ENCODE results near the gene FRYL. TPM values are rescaled to one million over a fixed set of nuclear protein-coding genes. Genes with fewer than 3 reads are reported as not detected.
"Not testable (repeated sequence)": the region's sequence is repeated elsewhere in the genome, so short reads cannot be mapped to it uniquely, and the experiment has no call there.

The FRYL gene
- polyA plus RNA-seq, 5 donors, result 27.5 to 58.8 (median 49.7) TPM

DNA sequence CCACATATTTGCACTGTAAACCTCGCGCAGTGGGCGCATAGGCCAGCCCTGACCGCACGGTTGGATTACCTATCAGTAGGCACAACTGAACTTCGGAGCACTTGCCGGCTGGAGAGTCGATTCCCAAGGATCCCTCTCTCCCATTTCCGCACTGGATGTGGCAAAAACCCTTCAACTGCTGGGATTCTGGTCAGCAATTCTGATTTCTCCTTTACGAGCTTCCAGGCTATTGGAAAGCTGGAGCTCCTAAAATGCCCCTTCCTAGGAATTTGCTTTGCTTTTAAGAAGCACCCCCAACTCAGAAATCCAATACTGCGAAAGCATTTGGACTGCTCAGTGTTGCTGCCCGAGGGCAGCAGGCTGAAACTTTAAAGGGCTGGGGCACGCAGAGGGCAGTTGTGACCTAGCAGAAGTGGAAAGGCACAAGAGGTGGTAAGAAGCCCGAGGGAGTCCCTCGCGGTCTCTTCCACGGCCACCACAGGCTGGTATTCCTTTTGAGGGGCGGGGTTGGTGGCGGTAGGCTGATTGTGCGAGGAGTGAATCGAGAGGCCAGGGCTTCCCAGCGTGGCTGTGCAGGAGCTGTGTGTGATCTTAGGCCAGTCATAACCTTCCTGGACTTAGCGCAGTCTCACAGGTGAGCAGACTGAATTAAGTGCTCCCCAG is 288.4 kb downstream of the FRYL start:
- no peak for DNase-seq

DNA sequence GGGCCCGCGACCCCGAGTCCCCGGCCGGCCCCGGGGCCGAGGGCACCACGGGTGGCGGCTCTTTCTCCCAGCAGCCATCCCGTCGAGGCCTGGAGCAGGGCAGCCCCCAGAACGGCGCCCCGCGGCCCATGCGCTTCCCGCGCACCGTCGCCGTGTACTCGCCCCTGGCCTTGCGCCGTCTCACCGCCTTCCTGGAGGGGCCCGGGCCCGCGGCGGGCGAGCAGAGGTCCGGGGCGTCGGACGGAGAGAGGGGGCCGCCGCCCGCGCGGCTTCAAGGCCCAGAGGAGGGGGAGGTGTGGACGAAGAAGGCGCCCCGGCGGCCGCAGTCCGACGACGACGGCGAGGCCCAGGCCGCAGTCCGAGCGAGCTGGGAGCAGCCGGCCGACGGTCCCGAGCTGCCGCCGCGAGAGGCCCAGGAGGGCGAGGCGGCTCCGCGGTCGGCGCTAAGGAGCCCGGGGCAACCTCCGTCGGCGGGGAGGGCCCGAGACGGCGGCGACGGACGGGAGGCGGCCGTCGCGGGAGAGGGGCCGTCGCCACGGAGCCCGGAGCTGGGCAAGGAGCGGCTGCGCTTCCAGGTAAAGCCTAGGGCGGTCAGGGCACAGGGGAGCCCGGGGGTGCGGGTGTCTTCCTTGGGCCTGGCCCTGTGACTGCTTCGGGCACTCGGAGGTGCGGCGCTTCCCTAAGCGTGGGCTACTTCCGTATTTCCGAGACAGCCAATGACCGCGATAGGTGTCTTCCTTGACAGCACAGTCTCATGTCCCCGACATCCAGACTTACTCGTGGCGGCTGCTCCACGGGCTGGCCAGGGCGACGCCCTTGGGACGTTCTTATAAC is 289.2 kb downstream of the FRYL start:
- DNase-seq, result no peak

GRCh38 chr4:48490012-48490679 is 289.9 kb downstream of the FRYL start, which contains the start of gene ZAR1:
ZAR1 (plus strand) TSS chr4:48490252; CDS start chr4:48490292, 40 bp downstream.
- no peak for DNase-seq

GRCh38 chr4:48489683-48490011 is 290.4 kb downstream of the FRYL start:
- no peak for DNase-seq

GRCh38 chr4:48484494-48485168 is 295.4 kb downstream of the FRYL start:
- no peak for DNase-seq

DNA sequence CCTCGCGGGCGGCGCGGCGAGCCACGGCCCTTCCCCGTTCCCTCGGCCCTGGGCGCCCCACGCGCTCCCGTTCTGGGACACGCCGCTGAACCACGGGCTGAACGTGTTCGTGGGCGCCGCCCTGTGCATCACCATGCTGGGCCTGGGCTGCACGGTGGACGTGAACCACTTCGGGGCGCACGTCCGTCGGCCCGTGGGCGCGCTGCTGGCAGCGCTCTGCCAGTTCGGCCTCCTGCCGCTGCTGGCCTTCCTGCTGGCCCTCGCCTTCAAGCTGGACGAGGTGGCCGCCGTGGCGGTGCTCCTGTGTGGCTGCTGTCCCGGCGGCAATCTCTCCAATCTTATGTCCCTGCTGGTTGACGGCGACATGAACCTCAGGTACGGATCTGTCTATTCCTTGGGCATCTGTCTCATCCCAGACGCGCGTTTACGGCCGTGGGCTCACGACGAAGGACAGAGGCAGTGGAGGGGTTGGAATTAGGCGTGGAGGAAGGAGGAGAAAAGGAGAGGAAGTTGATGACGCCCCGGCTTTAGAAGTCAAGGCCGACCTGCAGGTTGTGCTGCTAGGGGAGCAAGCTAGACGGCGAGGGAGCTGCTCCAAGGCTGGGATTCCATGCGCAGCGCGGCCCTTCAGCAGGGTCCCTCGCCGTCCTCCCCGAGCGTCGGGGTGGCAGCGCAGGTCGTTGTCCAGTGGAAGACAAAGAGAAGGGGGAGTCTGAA is 296.1 kb downstream of the FRYL start:
- no peak for DNase-seq

DNA sequence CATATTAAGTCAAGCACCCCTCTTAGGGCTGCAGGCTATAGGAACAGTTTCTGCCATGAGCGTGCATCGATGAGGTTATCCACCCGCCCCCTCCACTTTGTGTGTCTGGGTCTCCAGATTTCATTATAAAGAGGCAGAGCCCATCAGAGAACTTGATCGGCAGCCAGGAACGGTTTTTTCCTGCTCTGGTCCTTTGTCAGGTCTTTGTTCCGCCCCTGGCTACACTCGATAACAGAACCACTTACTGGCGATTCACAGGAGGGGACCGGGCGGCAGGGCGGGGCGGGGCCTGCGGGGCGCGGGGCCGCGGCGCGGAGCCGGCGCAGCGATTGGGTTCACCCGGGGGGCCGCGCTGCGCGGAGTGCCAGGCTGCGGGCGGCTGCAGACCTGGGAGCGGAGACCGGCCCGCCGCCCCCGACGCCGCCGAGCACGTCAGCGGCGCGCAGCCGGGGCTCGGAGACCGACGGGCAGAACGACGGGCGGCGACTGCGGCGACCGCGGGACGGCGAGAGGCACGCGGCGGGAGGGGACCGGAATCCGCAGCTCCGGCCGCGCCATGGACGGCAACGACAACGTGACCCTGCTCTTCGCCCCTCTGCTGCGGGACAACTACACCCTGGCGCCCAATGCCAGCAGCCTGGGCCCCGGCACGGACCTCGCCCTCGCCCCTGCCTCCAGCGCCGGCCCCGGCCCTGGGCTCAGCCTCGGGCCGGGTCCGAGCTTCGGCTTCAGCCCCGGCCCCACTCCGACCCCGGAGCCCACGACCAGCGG is 296.9 kb downstream of the FRYL start, which contains the start of gene SLC10A4:
SLC10A4 (plus strand) TSS at position 338 of the 771 bp plus-strand sequence; CDS start at position 557, 219 bp downstream.
- DNase-seq, result no peak

DNA sequence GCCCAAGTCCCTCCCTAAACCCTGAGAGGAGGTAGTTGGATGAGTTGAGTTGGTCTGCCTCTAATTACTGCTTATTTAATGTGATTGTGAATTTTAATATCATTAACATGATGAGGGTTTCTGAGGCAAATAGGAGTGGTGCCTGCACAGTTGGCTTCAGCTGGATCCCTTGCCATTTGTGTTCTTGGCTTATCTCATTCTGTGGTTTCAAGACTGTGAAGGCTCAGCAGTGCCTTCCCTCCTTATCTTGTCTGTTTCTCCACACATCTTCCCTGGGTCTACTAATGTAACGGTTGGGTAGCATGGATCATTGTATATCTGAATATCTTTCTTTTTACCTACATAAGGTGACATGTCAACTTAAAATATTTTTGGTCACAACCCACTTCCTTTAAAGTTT is 298.5 kb downstream of the FRYL start:
- DNase-seq, result no peak

DNA sequence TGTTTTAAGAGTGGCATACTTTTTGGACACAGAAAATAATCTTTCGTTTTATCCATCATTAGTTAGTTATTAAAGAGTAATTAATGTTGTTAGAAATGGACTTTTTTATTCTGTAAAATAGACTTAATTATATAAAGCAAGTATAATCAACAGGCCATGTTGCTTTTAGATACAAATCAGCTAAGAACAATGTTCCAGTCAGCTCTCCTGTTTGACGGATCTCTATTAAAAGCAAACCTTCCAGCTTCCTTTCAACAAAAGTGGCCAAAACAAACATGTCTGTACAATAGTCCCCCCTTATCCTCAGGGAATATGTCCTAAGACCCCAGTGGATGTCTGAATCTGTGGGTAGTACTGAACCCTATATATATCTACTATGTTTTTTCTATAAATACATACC is 301.8 kb downstream of the FRYL start:
- DNase-seq, result no peak

DNA sequence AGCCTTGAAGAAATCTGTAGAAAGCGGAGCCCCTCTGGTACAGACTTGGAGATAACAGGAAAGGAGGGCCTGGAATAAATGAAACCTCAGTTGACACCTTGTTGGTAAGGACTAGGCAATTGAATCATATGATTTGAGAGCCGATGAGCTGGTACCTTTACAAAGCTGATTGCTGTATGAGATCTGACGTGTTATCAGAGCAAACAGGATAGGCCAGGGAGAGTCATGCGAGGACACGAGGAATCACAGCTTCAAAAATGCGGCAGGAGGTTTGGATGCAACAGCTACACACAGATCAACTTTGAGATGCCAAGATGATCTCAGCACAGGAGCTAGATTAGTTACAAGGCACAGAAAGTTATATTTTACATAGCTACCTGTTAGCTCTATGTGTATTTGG is 304.3 kb downstream of the FRYL start:
- no peak for DNase-seq

GRCh38 chr4:48472794-48473193 is 307.3 kb downstream of the FRYL start:
- DNase-seq, result no peak

DNA sequence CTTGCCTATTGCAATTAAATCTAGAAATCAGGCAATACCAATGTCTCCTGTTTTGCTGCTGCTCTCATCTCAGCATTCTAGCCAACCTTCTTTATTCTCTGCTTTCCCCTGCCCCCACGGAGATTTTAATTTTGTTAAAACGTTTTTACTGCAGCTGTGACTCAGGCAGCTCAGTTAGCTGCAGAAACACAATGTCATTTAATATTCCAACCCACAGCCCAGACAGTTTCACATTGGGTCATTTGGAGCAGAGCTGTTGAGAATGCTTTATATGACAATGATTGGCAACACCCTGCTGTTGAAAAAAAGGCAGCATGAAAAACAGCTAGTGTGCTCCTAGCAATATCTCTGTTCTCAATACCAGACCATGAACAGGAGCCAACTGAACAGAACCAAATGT is 309.5 kb downstream of the FRYL start:
- no peak for DNase-seq

DNA sequence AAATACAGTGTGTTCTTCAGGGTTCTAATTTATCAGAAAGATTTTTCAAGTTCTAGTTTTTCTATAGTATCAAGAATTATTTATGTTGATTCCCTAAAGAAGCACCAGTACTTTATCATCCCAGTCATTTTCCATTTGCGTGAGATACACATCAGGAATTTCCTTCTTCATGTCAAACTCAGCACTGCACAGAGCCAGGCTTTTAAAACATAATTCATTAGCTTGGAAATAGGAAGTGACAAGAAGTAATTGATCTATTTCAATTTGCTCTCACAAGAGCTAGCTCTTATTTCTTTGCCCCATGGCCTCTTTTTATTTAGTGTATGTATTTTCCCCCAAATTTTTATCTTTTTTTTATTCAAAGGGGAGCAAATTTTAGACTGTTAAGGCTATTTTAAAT is 309.9 kb downstream of the FRYL start:
- DNase-seq, result no peak

GRCh38 chr4:48467891-48468290 is 312.2 kb downstream of the FRYL start:
- DNase-seq, result no peak

GRCh38 chr4:48467442-48467841 is 312.6 kb downstream of the FRYL start:
- no peak for DNase-seq

DNA sequence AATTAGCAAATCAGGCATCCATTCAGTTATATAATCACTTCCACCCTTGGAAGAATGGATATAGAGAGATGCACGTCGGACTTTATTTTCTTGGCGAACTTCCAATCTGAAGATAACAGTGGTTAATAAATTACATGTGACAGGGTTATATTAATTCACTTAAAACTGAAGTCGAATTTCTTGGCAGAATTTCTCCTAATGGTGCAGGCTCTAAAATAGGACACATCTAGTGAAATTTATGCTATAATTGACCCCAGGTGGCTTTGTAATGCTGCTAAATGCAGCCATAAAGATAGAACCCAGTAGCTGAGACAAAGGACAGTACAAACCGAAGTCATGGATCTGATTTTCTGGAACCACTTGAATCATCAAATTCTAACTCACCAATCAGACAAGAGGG is 317.7 kb downstream of the FRYL start:
- DNase-seq, result no peak

DNA sequence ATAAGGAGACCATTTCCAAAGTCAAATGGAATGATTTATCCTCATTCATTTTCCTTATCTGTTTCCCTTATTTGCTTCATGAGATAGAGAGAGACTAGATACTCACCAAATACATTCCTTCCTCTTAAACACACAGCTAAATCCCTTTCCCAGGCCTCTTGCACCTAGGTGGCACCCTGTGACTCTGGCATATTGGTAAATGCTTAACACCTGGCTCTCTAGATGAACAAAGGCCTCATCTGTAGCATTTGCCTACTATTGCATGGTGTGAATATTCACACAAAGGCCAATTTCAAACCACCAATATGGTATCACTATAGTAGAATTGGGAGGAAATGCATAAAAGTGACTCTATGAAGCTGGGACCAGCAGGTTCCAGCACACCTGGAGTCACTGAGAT is 319.1 kb downstream of the FRYL start:
- DNase-seq, result no peak

- DNase-seq, result no peak
These were observed 325.5 kb downstream of the FRYL start for GRCh38 chr4:48454591-48454990.

DNA sequence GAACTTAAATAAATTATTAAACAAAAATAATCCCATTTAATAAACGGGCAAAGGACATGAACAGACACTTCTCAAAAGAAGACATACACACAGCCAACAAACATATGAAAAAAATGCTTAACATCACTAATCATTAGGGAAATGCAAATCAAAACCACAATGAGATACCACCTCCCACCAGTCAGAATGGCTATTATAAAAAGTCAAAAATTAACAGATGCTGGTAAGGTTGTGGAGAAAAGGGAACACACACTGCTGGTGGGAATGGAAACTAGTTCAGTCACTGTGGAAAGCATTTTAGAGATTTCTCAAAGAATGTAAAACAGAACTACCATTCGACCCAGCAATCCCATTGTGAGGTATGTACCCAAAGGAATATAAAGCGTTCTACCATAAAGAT is 328.4 kb downstream of the FRYL start:
- DNase-seq, result not testable (repeated sequence)

GRCh38 chr4:48450740-48451139 is 329.3 kb downstream of the FRYL start:
- DNase-seq, result no peak

DNA sequence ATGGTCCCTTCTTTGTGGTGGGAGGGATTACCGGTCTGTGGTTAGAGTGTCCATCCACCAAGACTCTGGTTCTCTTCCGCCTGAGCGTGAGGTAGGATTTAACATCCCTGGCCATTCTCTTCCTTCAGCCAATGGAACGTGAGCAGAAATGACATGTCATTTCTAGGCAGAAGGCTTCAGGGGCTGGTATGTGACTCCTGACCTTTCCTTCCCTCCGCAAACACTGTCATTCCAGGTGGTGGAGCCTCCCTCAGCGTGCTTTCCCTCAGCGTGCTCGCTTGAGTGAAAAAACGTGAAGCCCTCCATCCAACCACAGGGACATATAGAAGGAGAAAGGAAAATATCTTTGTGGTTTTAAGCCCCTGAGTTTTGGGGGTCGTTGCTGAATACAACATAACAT is 330.9 kb downstream of the FRYL start:
- DNase-seq, result no peak

Data from right lung (tissue), 5 donors.